Neural progenitor cell (in vitro differentiated cells): ENCODE results near the gene SPTBN4.

Source experiments
- EZH2 ChIP-seq: fragments of 200-600 bp; sonication (generic); IDR thresholded peaks from 2 replicates; pipeline ENCODE4 v1.6.1; 2017; ENCODE audit warnings: antibody characterized with exemption, mild to moderate bottlenecking, moderate library complexity
- TF ChIP-seq, protein P1 (sequence below): fragments of 200-600 bp; sonication (generic); IDR thresholded peaks from 2 replicates; pipeline ENCODE4 v1.5.1; 2017; ENCODE audit warnings: antibody characterized with exemption, mild to moderate bottlenecking

DNA sequence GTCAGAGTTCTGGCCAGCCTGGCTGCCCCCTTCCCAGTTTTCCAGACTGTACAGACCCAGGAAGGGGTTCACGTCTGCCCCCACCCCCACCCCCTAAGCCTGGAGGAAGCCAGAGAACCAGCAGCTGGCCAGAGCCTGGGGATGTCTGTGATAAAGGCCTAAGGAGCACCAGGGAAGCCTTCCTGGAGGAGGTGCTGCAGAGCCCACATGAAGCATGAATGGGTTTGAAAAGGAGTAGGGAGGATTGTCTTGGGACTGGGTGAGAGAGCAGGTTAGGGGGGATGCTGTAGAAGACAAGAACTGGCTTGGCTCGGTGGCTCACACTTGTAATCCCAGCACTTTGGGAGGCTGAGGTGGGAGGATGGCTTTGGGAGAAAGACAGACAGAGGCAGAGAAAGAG, 115.7 kb downstream of the SPTBN4 start:
- TF ChIP-seq, protein P1, sequence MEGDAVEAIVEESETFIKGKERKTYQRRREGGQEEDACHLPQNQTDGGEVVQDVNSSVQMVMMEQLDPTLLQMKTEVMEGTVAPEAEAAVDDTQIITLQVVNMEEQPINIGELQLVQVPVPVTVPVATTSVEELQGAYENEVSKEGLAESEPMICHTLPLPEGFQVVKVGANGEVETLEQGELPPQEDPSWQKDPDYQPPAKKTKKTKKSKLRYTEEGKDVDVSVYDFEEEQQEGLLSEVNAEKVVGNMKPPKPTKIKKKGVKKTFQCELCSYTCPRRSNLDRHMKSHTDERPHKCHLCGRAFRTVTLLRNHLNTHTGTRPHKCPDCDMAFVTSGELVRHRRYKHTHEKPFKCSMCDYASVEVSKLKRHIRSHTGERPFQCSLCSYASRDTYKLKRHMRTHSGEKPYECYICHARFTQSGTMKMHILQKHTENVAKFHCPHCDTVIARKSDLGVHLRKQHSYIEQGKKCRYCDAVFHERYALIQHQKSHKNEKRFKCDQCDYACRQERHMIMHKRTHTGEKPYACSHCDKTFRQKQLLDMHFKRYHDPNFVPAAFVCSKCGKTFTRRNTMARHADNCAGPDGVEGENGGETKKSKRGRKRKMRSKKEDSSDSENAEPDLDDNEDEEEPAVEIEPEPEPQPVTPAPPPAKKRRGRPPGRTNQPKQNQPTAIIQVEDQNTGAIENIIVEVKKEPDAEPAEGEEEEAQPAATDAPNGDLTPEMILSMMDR, result no peak
- TF ChIP-seq EZH2, result no peak
